ENCODE data around the gene ASAH2B.

Gene ASAH2B

DNA sequence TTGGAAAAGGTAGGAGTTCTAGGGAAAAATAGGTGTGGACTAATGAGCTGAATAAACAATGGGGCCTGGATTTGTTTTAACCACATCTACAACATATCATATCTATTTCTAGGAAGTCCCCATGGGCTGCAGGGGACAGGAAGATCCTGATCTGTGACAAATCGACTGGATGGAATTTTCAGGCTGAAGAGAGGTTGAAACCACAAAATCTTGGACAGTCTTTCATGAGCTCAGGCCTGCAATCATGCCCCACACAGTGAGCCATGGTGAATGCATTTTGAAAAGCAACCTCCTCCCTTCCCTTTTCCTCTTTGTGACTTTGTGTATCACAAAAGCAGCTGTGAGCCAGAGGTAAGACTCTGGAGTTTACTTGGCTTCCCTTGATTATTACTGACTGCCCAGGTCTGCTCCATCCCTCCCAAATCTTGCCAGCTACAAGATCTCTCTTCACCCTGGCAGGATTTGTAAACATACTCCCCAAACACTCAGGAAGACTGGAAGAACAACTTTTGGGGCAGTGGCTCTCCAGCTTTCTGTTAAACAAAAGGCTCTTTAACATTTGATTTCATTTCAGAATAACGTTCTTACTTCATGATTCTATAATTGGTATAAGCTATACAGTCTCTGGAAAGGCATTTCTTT is 66.4 kb downstream of the ASAH2B start:
- TF ChIP-seq, protein P1, sequence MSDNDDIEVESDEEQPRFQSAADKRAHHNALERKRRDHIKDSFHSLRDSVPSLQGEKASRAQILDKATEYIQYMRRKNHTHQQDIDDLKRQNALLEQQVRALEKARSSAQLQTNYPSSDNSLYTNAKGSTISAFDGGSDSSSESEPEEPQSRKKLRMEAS (IDR thresholded peaks at IDR 0.05; ENCODE audit: low read depth, low read length) = no peak
- TF ChIP-seq, protein P2, sequence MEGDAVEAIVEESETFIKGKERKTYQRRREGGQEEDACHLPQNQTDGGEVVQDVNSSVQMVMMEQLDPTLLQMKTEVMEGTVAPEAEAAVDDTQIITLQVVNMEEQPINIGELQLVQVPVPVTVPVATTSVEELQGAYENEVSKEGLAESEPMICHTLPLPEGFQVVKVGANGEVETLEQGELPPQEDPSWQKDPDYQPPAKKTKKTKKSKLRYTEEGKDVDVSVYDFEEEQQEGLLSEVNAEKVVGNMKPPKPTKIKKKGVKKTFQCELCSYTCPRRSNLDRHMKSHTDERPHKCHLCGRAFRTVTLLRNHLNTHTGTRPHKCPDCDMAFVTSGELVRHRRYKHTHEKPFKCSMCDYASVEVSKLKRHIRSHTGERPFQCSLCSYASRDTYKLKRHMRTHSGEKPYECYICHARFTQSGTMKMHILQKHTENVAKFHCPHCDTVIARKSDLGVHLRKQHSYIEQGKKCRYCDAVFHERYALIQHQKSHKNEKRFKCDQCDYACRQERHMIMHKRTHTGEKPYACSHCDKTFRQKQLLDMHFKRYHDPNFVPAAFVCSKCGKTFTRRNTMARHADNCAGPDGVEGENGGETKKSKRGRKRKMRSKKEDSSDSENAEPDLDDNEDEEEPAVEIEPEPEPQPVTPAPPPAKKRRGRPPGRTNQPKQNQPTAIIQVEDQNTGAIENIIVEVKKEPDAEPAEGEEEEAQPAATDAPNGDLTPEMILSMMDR (IDR thresholded peaks at IDR 0.05; ENCODE audit: low read depth, low read length) = no peak
- TF ChIP-seq POLR2A (IDR thresholded peaks at IDR 0.05; ENCODE audit: extremely low read depth, insufficient read length) (no peak), MYC (IDR thresholded peaks at IDR 0.05; ENCODE audit: low read depth, low read length) (no peak)
- H3K4me3 ChIP-seq (ENCODE audit: low read depth, low read length) = no peak overlapping the region
- no peak for DNase-seq (ENCODE audit: low read depth)

DNA sequence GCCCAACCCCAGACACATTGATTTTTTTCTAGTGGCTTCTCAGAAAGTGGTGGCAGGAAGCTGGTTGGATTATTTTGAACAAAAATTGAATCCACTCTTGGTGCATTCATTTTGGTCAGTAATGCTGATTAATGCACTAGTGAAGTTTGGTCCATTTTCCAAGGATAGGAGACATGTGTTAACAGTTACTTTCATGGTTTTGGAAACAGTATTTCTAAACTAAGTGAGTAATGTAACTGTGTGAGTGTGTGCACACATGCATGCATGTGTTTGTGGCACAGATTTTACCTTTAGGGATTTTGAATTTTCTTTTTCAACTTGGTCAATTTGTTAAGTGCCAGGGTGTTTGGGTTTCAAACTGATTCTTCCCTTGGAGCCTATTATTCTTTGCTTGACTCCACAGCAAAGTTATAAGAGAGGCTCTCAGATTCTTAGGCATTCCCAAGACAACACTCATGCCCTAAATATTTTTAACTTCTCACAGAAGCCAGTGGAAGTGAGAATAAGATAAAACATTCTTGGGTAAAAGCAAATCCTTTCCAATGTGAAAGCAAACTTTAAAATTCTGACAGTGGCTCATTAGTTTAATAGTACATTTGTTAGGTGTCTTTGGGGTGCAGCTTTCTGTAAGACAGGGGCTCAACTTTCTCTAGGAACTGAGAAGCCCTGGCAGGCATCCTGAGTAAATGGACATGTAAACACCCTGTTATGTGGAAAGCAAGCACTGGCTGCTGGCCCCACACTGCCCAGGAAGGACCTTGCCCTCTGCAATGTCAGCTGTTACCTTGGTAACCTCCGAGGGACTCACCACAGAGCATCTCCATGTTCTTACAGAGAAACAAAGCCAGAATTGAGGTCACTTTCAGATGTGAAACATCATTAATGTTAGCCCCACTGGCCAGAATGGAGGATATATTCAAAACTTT is 68.4 kb downstream of the ASAH2B start:
- no peak overlapping the region for H3K4me3 ChIP-seq (ENCODE audit: low read depth, low read length)
- DNase-seq (ENCODE audit: low read depth) = no peak
- TF ChIP-seq, protein P1 (IDR thresholded peaks at IDR 0.05; ENCODE audit: low read depth, low read length) = no peak
- no peak for TF ChIP-seq POLR2A (IDR thresholded peaks at IDR 0.05; ENCODE audit: extremely low read depth, insufficient read length)
- TF ChIP-seq MYC (IDR thresholded peaks at IDR 0.05; ENCODE audit: low read depth, low read length) = no peak

Measured in NB4 (cell line).